ENCODE data around the gene WNK3. TPM values are rescaled to one million over a fixed set of nuclear protein-coding genes. Genes with fewer than 3 reads are reported as not detected.

The WNK3 gene
- total and polyA plus RNA-seq, 4 donors: 1.7 to 11.9 (median 7.5) TPM

DNA sequence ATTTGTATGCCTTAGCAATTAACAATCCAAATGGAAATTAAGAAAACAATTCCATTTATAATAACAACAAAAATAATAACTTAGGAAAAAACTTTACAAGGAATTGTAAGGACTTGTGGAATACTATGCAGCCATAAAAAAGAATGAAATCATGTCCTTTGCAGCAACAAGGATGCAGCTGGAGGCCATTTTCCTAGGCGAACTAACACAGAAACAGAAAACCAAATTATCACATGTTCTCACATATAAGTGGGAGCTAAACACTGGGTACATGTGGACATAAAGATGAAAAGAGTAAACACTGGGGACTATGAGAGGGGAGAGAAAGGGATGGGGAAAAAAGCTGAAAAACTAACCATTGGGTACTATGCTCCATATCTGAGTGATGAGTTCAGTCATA is 77.4 kb downstream of the WNK3 start:
- Histone ChIP-seq H3K27ac (ENCODE audit: low read depth in 1 of 2, low read length in 2 of 2) (no peak overlapping the region), H3K9me3 (ENCODE audit: control insufficient read depth in 4 of 4, low read length in 3 of 4) (no peaks in the 10 kb centered on the region), H3K36me3 (ENCODE audit: control insufficient read depth in 4 of 4, insufficient read depth in 3 of 4, low read depth in 1 of 4, low read length in 3 of 4) (no peaks in the 10 kb centered on the region), H3K4me3 (ENCODE audit: low read depth in 1 of 3, low read length in 3 of 3) (no peak overlapping the region), H3K27me3 (ENCODE audit: control insufficient read depth in 4 of 4, insufficient read depth in 4 of 4, low read length in 3 of 4) (no peaks in the 10 kb centered on the region), H3K9ac (ENCODE audit: low read depth in 1 of 2, low read length in 2 of 2) (no peak overlapping the region), H3K4me1 (ENCODE audit: control insufficient read depth in 4 of 4, insufficient read depth in 4 of 4, low read length in 3 of 4) (no peaks in the 10 kb centered on the region)
- TF ChIP-seq TAF1 (conservative IDR thresholded peaks at IDR 0.05) (no peak), HNF4A (conservative IDR thresholded peaks at IDR 0.05) (no peak), FOXA2 (IDR thresholded peaks at IDR 0.05) (no peak), EGR1 (IDR thresholded peaks at IDR 0.05; ENCODE audit: low read depth in 2 of 2) (no peak), JUND (IDR thresholded peaks at IDR 0.05) (no peak), NR2F2 (IDR thresholded peaks at IDR 0.05) (no peak), RAD21 (IDR thresholded peaks at IDR 0.05) (no peak), GABPA (IDR thresholded peaks at IDR 0.05 in 1 of 2, conservative IDR thresholded peaks at IDR 0.05 in 1 of 2) (no peak), FOXA1 (IDR thresholded peaks at IDR 0.05) (no peak), YY1 (IDR thresholded peaks at IDR 0.05) (no peak), RXRA (IDR thresholded peaks at IDR 0.05) (no peak)
- TF ChIP-seq, protein P1, sequence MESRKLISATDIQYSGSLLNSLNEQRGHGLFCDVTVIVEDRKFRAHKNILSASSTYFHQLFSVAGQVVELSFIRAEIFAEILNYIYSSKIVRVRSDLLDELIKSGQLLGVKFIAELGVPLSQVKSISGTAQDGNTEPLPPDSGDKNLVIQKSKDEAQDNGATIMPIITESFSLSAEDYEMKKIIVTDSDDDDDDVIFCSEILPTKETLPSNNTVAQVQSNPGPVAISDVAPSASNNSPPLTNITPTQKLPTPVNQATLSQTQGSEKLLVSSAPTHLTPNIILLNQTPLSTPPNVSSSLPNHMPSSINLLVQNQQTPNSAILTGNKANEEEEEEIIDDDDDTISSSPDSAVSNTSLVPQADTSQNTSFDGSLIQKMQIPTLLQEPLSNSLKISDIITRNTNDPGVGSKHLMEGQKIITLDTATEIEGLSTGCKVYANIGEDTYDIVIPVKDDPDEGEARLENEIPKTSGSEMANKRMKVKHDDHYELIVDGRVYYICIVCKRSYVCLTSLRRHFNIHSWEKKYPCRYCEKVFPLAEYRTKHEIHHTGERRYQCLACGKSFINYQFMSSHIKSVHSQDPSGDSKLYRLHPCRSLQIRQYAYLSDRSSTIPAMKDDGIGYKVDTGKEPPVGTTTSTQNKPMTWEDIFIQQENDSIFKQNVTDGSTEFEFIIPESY (IDR thresholded peaks at IDR 0.05): no peak
- TF ChIP-seq, protein P2, sequence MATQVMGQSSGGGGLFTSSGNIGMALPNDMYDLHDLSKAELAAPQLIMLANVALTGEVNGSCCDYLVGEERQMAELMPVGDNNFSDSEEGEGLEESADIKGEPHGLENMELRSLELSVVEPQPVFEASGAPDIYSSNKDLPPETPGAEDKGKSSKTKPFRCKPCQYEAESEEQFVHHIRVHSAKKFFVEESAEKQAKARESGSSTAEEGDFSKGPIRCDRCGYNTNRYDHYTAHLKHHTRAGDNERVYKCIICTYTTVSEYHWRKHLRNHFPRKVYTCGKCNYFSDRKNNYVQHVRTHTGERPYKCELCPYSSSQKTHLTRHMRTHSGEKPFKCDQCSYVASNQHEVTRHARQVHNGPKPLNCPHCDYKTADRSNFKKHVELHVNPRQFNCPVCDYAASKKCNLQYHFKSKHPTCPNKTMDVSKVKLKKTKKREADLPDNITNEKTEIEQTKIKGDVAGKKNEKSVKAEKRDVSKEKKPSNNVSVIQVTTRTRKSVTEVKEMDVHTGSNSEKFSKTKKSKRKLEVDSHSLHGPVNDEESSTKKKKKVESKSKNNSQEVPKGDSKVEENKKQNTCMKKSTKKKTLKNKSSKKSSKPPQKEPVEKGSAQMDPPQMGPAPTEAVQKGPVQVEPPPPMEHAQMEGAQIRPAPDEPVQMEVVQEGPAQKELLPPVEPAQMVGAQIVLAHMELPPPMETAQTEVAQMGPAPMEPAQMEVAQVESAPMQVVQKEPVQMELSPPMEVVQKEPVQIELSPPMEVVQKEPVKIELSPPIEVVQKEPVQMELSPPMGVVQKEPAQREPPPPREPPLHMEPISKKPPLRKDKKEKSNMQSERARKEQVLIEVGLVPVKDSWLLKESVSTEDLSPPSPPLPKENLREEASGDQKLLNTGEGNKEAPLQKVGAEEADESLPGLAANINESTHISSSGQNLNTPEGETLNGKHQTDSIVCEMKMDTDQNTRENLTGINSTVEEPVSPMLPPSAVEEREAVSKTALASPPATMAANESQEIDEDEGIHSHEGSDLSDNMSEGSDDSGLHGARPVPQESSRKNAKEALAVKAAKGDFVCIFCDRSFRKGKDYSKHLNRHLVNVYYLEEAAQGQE (IDR thresholded peaks at IDR 0.05): no peak
- TF ChIP-seq, protein P3, sequence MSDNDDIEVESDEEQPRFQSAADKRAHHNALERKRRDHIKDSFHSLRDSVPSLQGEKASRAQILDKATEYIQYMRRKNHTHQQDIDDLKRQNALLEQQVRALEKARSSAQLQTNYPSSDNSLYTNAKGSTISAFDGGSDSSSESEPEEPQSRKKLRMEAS (IDR thresholded peaks at IDR 0.05): no peak
- TF ChIP-seq, protein P4, sequence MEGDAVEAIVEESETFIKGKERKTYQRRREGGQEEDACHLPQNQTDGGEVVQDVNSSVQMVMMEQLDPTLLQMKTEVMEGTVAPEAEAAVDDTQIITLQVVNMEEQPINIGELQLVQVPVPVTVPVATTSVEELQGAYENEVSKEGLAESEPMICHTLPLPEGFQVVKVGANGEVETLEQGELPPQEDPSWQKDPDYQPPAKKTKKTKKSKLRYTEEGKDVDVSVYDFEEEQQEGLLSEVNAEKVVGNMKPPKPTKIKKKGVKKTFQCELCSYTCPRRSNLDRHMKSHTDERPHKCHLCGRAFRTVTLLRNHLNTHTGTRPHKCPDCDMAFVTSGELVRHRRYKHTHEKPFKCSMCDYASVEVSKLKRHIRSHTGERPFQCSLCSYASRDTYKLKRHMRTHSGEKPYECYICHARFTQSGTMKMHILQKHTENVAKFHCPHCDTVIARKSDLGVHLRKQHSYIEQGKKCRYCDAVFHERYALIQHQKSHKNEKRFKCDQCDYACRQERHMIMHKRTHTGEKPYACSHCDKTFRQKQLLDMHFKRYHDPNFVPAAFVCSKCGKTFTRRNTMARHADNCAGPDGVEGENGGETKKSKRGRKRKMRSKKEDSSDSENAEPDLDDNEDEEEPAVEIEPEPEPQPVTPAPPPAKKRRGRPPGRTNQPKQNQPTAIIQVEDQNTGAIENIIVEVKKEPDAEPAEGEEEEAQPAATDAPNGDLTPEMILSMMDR (IDR thresholded peaks at IDR 0.05; ENCODE audit: low read depth, low read length, missing input control): no peak
- TF ChIP-seq, protein P5, sequence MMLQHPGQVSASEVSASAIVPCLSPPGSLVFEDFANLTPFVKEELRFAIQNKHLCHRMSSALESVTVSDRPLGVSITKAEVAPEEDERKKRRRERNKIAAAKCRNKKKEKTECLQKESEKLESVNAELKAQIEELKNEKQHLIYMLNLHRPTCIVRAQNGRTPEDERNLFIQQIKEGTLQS (IDR thresholded peaks at IDR 0.05): no peak
- 90% methylated on average over 1 of the region's 1 CpG for WGBS
- DNase-seq (ENCODE audit: low spot score): no peak

DNA sequence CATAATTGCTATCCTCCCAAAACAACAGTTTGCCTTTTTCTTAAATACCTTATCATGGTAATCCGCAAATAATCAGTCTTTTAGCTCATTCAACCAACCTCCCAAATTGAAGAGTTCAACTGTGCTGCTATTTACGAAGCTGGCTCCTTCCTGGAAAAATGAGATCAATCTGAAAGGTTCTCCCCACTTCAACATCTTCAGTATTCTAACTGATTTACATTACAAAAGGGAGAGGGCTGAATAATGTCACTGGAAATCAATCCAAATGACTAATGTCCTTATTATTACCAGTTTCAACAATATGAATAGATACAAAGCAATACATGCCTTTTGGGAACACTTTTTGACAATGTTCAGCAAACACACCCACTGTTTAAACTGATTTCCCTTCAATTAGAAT is 86.2 kb downstream of the WNK3 start:
- Histone ChIP-seq H3K9me3 (ENCODE audit: control insufficient read depth in 4 of 4, low read length in 3 of 4) (no peaks in the 10 kb centered on the region), H3K9ac (ENCODE audit: low read depth in 1 of 2, low read length in 2 of 2) (no peak overlapping the region), H3K36me3 (ENCODE audit: control insufficient read depth in 4 of 4, insufficient read depth in 3 of 4, low read depth in 1 of 4, low read length in 3 of 4) (no peaks in the 10 kb centered on the region), H3K4me3 (ENCODE audit: low read depth in 1 of 3, low read length in 3 of 3) (no peak overlapping the region), H3K4me1 (ENCODE audit: control insufficient read depth in 4 of 4, insufficient read depth in 4 of 4, low read length in 3 of 4) (no peaks in the 10 kb centered on the region), H3K27ac (ENCODE audit: low read depth in 1 of 2, low read length in 2 of 2) (no peak overlapping the region), H3K27me3 (ENCODE audit: control insufficient read depth in 4 of 4, insufficient read depth in 4 of 4, low read length in 3 of 4) (no peaks in the 10 kb centered on the region)
- TF ChIP-seq, protein P5 (IDR thresholded peaks at IDR 0.05): no peak
- TF ChIP-seq TAF1 (conservative IDR thresholded peaks at IDR 0.05): no peak
- no peak for TF ChIP-seq RXRA (IDR thresholded peaks at IDR 0.05)
- TF ChIP-seq NR2F2 (IDR thresholded peaks at IDR 0.05): no peak
- no peak for TF ChIP-seq YY1 (IDR thresholded peaks at IDR 0.05)
- no peak for TF ChIP-seq SP1 (IDR thresholded peaks at IDR 0.05)
- no peak for DNase-seq (ENCODE audit: low spot score)
- 92% methylated on average over 2 of the region's 2 CpGs for WGBS
